HFFc6 (cell line): ENCODE data around the gene LIF. TPM values are rescaled to one million over a fixed set of nuclear protein-coding genes. Genes with fewer than 3 reads are reported as not detected.
A peak's percentile ranks its signal among the peaks of the same experiment; 100 is the strongest.

Source experiments
- DNase-seq: peaks from one replicate; pipeline ENCODE4 v3.0.0-alpha.2; 2018
- H3K27ac Mint-ChIP-seq: 2 replicates; pipeline ENCODE4 v1.8.0; 2020; ENCODE audit warnings: mild to moderate bottlenecking, mixed read lengths
- H3K27me3 Mint-ChIP-seq: 2 replicates; pipeline ENCODE4 v1.8.0; 2021; ENCODE audit warnings: mild to moderate bottlenecking, moderate library complexity, mixed read lengths; ENCODE audit not compliant: insufficient read depth
- H3K36me3 Mint-ChIP-seq: 2 replicates; pipeline ENCODE4 v1.8.0; 2021; ENCODE audit warnings: low read depth, mixed read lengths
- H3K4me1 Mint-ChIP-seq: 2 replicates; pipeline ENCODE4 v1.8.0; 2020; ENCODE audit warnings: low read depth, mixed read lengths
- H3K4me3 Mint-ChIP-seq: 2 replicates; pipeline ENCODE4 v1.8.0; 2020; ENCODE audit warnings: mild to moderate bottlenecking, moderate library complexity, mixed read lengths
- H3K9me3 Mint-ChIP-seq: 2 replicates; pipeline ENCODE4 v1.8.0; 2020; ENCODE audit warnings: mild to moderate bottlenecking, mixed read lengths
- CTCF ChIP-seq: fragments of 200-600 bp; sonication (generic); IDR thresholded peaks from 2 replicates; pipeline ENCODE4 v1.5.0; 2021; ENCODE audit warnings: antibody characterized with exemption, mild to moderate bottlenecking
- long read RNA-seq: library from polyadenylated mRNA; unstranded; transcript quantifications from one replicate; pipeline ENCODE4 v2.0.0, GENCODE V29; 2019
- total RNA-seq, 6 experiments: library from RNA; stranded (reverse); fragmentation: NEBNext Ultra II Directional; extraction: Animal tissue kit (Norgen Biotek cat#: 25700); gene quantifications; 2 replicates in 1 of 6; 3 replicates in 5 of 6; pipeline ENCODE4 v1.2.3, GENCODE V29; 2021

LIF gene
- total RNA-seq, result 1 to 10 TPM in 4 of 6 experiments, under 1 TPM in 2; 0.40 to 2.2 (median 1.1) TPM
- long read RNA-seq, result 0 reads

- Mint-ChIP-seq H3K27ac (peak within 1 kb of the TSS; percentile 70), H3K27me3 (peaks cover 14% of the 10 kb centered on the region), H3K9me3 (no peaks in the 10 kb centered on the region), H3K36me3 (no peaks in the 10 kb centered on the region), H3K4me3 (peak within 1 kb of the TSS; percentile 90), H3K4me1 (peaks cover 10% of the 10 kb centered on the region)
- peak; percentile 52 for DNase-seq
- peak; percentile 51; the same call in 1 of the 2 replicates for TF ChIP-seq CTCF
Observed at GRCh38 chr22:30245985-30246813, at the start of gene LIF. Gene LIF, minus strand, starts transcription at chr22:30246759. Its CDS starts 64 bp downstream, at chr22:30246695.

- H3K36me3 Mint-ChIP-seq, result peaks cover 14% of the 10 kb centered on the region; the same call in 1 of the 2 replicates
- no peak for DNase-seq
- no peak overlapping the region for H3K4me3 Mint-ChIP-seq
Observed at GRCh38 chr22:30296324-30296723, 49.8 kb upstream of the LIF start.

GRCh38 chr22:30295576-30295975 lies 49.0 kb upstream of the LIF start:
- Mint-ChIP-seq H3K9me3 (no peaks in the 10 kb centered on the region), H3K4me3 (no peak overlapping the region), H3K4me1 (peaks cover 10% of the 10 kb centered on the region), H3K27me3 (peaks cover 4% of the 10 kb centered on the region), H3K27ac (no peak overlapping the region), H3K36me3 (peaks cover 14% of the 10 kb centered on the region; the same call in 1 of the 2 replicates)
- TF ChIP-seq CTCF, result no peak
- DNase-seq, result no peak

More at GRCh38 chr22:30296324-30296723, 49.8 kb upstream of the LIF start:
- Mint-ChIP-seq H3K9me3 (no peaks in the 10 kb centered on the region), H3K27me3 (peaks cover 4% of the 10 kb centered on the region), H3K4me1 (peaks cover 4% of the 10 kb centered on the region), H3K27ac (no peak overlapping the region)
- TF ChIP-seq CTCF, result no peak

- peaks cover 18% of the 10 kb centered on the region for H3K4me1 Mint-ChIP-seq
- no peaks in the 10 kb centered on the region for H3K9me3 Mint-ChIP-seq
- no peak for DNase-seq
- peaks cover 4% of the 10 kb centered on the region for H3K27me3 Mint-ChIP-seq
- TF ChIP-seq CTCF, result no peak
- H3K27ac Mint-ChIP-seq, result no peak overlapping the region
- no peak overlapping the region for H3K4me3 Mint-ChIP-seq
- peaks cover 14% of the 10 kb centered on the region; the same call in 1 of the 2 replicates for H3K36me3 Mint-ChIP-seq
Observed at GRCh38 chr22:30294830-30295229, 48.3 kb upstream of the LIF start.

- H3K27me3 Mint-ChIP-seq, result peaks cover 4% of the 10 kb centered on the region
- no peak for DNase-seq
- no peaks in the 10 kb centered on the region for H3K9me3 Mint-ChIP-seq
- H3K4me1 Mint-ChIP-seq, result peaks cover 20% of the 10 kb centered on the region
- no peak for TF ChIP-seq CTCF
- H3K4me3 Mint-ChIP-seq, result no peak overlapping the region
- peak overlapping the region; percentile 45; the same call in 1 of the 2 replicates for H3K27ac Mint-ChIP-seq
- H3K36me3 Mint-ChIP-seq, result peaks cover 14% of the 10 kb centered on the region; the same call in 1 of the 2 replicates
Observed at GRCh38 chr22:30294066-30294465, 47.5 kb upstream of the LIF start.
